OCI-LY3 (cell line): ENCODE data around the gene RASSF7.
"Not testable (repeated sequence)": the region's sequence is repeated elsewhere in the genome, so short reads cannot be mapped to it uniquely, and the experiment has no call there.

ENCODE experiments used
- H2AFZ ChIP-seq: fragments of 200-600, 300-600 bp; shearing (Covaris generic); 2 replicates; pipeline ENCODE4 v1.6.0; 2014; ENCODE audit warnings: antibody characterized with exemption, low read depth, low read length
- H3K27ac ChIP-seq: fragments of 200-600, 300-600 bp; sonication (generic); 2 replicates; pipeline ENCODE4 v1.5.1; 2014; ENCODE audit warnings: mild to moderate bottlenecking, low read length, moderate library complexity, mixed read lengths
- H3K27me3 ChIP-seq: fragments of 200-600, 300-600 bp; sonication (generic); 2 replicates; pipeline ENCODE4 v1.6.1; 2014; ENCODE audit warnings: low read depth, low read length, mixed read lengths
- H3K36me3 ChIP-seq: fragments of 200-600, 300-600 bp; sonication (generic); replicated peaks from 2 replicates; pipeline ENCODE3; 2014; ENCODE audit warnings: low read depth, low read length, mixed read lengths
- H3K4me1 ChIP-seq: fragments of 300-600, 200-600 bp; sonication (generic); 2 replicates; pipeline ENCODE4 v1.6.1; 2014; ENCODE audit warnings: low read length, mixed read lengths
- H3K4me2 ChIP-seq: fragments of 200-600, 300-600 bp; sonication (generic); 2 replicates; pipeline ENCODE4 v1.6.1; 2014; ENCODE audit warnings: low read length, mixed read lengths
- H3K4me3 ChIP-seq: fragments of 300-600, 200-600 bp; sonication (generic); 2 replicates; pipeline ENCODE4 v1.5.1; 2014; ENCODE audit warnings: antibody characterized with exemption, mild to moderate bottlenecking, low read length, moderate library complexity
- H3K79me2 ChIP-seq: fragments of 300-600, 200-600 bp; shearing (Covaris generic); 2 replicates; pipeline ENCODE4 v1.6.1; 2014; ENCODE audit warnings: mild to moderate bottlenecking, low read length, mixed read lengths
- H3K9ac ChIP-seq: fragments of 300-600, 200-600 bp; shearing (Covaris generic); 2 replicates; pipeline ENCODE4 v1.6.0; 2014; ENCODE audit warnings: mild to moderate bottlenecking, low read length, moderate library complexity
- H3K9me3 ChIP-seq: fragments of 200-600, 300-600 bp; shearing (Covaris generic); 2 replicates; pipeline ENCODE4 v1.6.1; 2014; ENCODE audit warnings: low read length, mixed read lengths; ENCODE audit not compliant: insufficient read depth
- H4K20me1 ChIP-seq: fragments of 200-600, 300-600 bp; sonication (generic); 2 replicates; pipeline ENCODE4 v1.6.1; 2016; ENCODE audit warnings: low read length, mixed read lengths; ENCODE audit not compliant: insufficient read depth
- CTCF ChIP-seq: fragments of 200-600, 300-600 bp; sonication (generic); IDR thresholded peaks from 2 replicates; pipeline ENCODE4 v1.5.1; 2014; ENCODE audit warnings: antibody characterized with exemption, low read length, low read depth
- EZH2phosphoT487 ChIP-seq: fragments of 200-600 bp; shearing (Covaris generic); IDR thresholded peaks from 2 replicates; pipeline ENCODE4 v1.6.1; 2018; ENCODE audit warnings: antibody characterized with exemption, mixed run types, low read depth

RASSF7 gene

GRCh38 chr11:516400-516799 is 44.4 kb upstream of the RASSF7 start:
- H3K79me2 ChIP-seq: no peaks in the 10 kb centered on the region
- no peak overlapping the region for H3K4me2 ChIP-seq
- no peaks in the 10 kb centered on the region for H3K4me1 ChIP-seq
- H3K27ac ChIP-seq: no peak overlapping the region
- H3K9ac ChIP-seq: no peak overlapping the region
- no peak for TF ChIP-seq EZH2phosphoT487
- no peak for TF ChIP-seq CTCF
- no peaks in the 10 kb centered on the region for H4K20me1 ChIP-seq
- H3K36me3 ChIP-seq: peaks cover 10% of the 10 kb centered on the region
- H3K4me3 ChIP-seq: no peak overlapping the region
- no peak overlapping the region for H2AFZ ChIP-seq
- H3K9me3 ChIP-seq: no peaks in the 10 kb centered on the region
- no peaks in the 10 kb centered on the region for H3K27me3 ChIP-seq

- not testable (repeated sequence) for H3K4me2 ChIP-seq, H2AFZ ChIP-seq, H3K4me1 ChIP-seq, H3K79me2 ChIP-seq, H3K4me3 ChIP-seq, H4K20me1 ChIP-seq, H3K9ac ChIP-seq, H3K27me3 ChIP-seq, H3K27ac ChIP-seq, H3K36me3 ChIP-seq, H3K9me3 ChIP-seq
These were observed 43.7 kb upstream of the RASSF7 start for GRCh38 chr11:516918-517685.

- H3K36me3 ChIP-seq: peaks cover 7% of the 10 kb centered on the region
- no peaks in the 10 kb centered on the region for H3K9me3 ChIP-seq
- no peak overlapping the region for H3K4me3 ChIP-seq
- no peaks in the 10 kb centered on the region for H3K27me3 ChIP-seq
- no peaks in the 10 kb centered on the region for H3K4me1 ChIP-seq
- H3K27ac ChIP-seq: no peak overlapping the region
- H3K79me2 ChIP-seq: no peaks in the 10 kb centered on the region
- no peak overlapping the region for H2AFZ ChIP-seq
- no peak for TF ChIP-seq CTCF
- TF ChIP-seq EZH2phosphoT487: no peak
- H3K9ac ChIP-seq: no peak overlapping the region
- H3K4me2 ChIP-seq: no peak overlapping the region
- H4K20me1 ChIP-seq: no peaks in the 10 kb centered on the region
These were observed 42.1 kb upstream of the RASSF7 start for GRCh38 chr11:518463-519202.

GRCh38 chr11:520428-521176 is 40.2 kb upstream of the RASSF7 start:
- H3K36me3 ChIP-seq: peaks cover 10% of the 10 kb centered on the region
- H3K9me3 ChIP-seq: no peaks in the 10 kb centered on the region
- H3K4me1 ChIP-seq: no peaks in the 10 kb centered on the region
- no peak overlapping the region for H2AFZ ChIP-seq
- no peak overlapping the region for H3K9ac ChIP-seq
- TF ChIP-seq EZH2phosphoT487 (no peak), CTCF (no peak)
- no peaks in the 10 kb centered on the region for H3K79me2 ChIP-seq
- no peaks in the 10 kb centered on the region for H3K27me3 ChIP-seq
- H3K4me2 ChIP-seq: no peak overlapping the region
- H3K27ac ChIP-seq: no peak overlapping the region
- no peaks in the 10 kb centered on the region for H4K20me1 ChIP-seq
- H3K4me3 ChIP-seq: no peak overlapping the region
